Sigmoid colon (tissue), 4 donors: ENCODE data around the gene ADCY5.

ENCODE experiments used
- CTCF ChIP-seq, 4 experiments: fragments of 450-650 bp in 3 of 4; fragments of 200-600 bp in 1 of 4; IDR thresholded peaks; one replicate each; pipeline ENCODE4 v1.5.1; 2016 to 2019; ENCODE audit warnings: antibody characterized with exemption in 4 of 4, mild to moderate bottlenecking in 3 of 4, moderate library complexity in 2 of 4
- POLR2AphosphoS5 ChIP-seq, 4 donors: sonication (generic); formaldehyde crosslinking; IDR thresholded peaks; one replicate each; pipeline ENCODE4 v1.6.1; 2017; ENCODE audit warnings: antibody characterized with exemption in 4 of 4

- TF ChIP-seq CTCF (IDR thresholded peaks at IDR 0.05) (no peak), POLR2AphosphoS5 (IDR thresholded peaks at IDR 0.05) (no peak)
Observed at GRCh38 chr3:123369085-123369484, 79.8 kb downstream of the ADCY5 start.
